Measurements from ENCODE around the gene ANKS1B.
"Not testable (repeated sequence)": the region's sequence is repeated elsewhere in the genome, so short reads cannot be mapped to it uniquely, and the experiment has no call there.

ANKS1B gene

GRCh38 chr12:99875081-99875480, 109.7 kb downstream of the ANKS1B start:
- FAIRE-seq (no peak), DNase-seq (ENCODE audit: low spot score) (no peak)

- no peak for DNase-seq (ENCODE audit: low spot score)
- no peak for FAIRE-seq
Observed at GRCh38 chr12:99870085-99870484, 114.7 kb downstream of the ANKS1B start.

GRCh38 chr12:99861731-99862130, 123.0 kb downstream of the ANKS1B start:
- FAIRE-seq (no peak), DNase-seq (ENCODE audit: low spot score) (no peak)

- FAIRE-seq (no peak), DNase-seq (ENCODE audit: low spot score) (no peak)
Observed at GRCh38 chr12:99859126-99859525, 125.6 kb downstream of the ANKS1B start.

GRCh38 chr12:99852666-99853065, 132.1 kb downstream of the ANKS1B start:
- no peak for FAIRE-seq
- DNase-seq (ENCODE audit: low spot score): no peak

- FAIRE-seq (no peak), DNase-seq (ENCODE audit: low spot score) (no peak)
Observed at GRCh38 chr12:99847936-99848335, 136.8 kb downstream of the ANKS1B start.

- DNase-seq (ENCODE audit: low spot score): no peak
- no peak for FAIRE-seq
Observed at GRCh38 chr12:99834710-99835109, 150.0 kb downstream of the ANKS1B start.

- FAIRE-seq (no peak), DNase-seq (ENCODE audit: low spot score) (no peak)
Observed at GRCh38 chr12:99833397-99833796, 151.3 kb downstream of the ANKS1B start.

- DNase-seq (ENCODE audit: low spot score): no peak
- FAIRE-seq: no peak
Observed at GRCh38 chr12:99824900-99825542, 159.7 kb downstream of the ANKS1B start.

- FAIRE-seq: no peak
- no peak for DNase-seq (ENCODE audit: low spot score)
Observed at GRCh38 chr12:99822273-99822672, 162.5 kb downstream of the ANKS1B start.

- FAIRE-seq (no peak), DNase-seq (ENCODE audit: low spot score) (peak; percentile 2)
Observed at GRCh38 chr12:99810718-99811593, 173.8 kb downstream of the ANKS1B start.

- DNase-seq (ENCODE audit: low spot score) (no peak), FAIRE-seq (no peak)
Observed at GRCh38 chr12:99809909-99810308, 174.8 kb downstream of the ANKS1B start.

- DNase-seq (ENCODE audit: low spot score) (no peak), FAIRE-seq (no peak)
Observed at GRCh38 chr12:99806304-99806703, 178.4 kb downstream of the ANKS1B start.

GRCh38 chr12:99804715-99805114, 180.0 kb downstream of the ANKS1B start:
- no peak for FAIRE-seq
- DNase-seq (ENCODE audit: low spot score): no peak

- no peak for DNase-seq (ENCODE audit: low spot score)
- no peak for FAIRE-seq
Observed at GRCh38 chr12:99800605-99801004, 184.1 kb downstream of the ANKS1B start.

- not testable (repeated sequence) for DNase-seq (ENCODE audit: low spot score); FAIRE-seq
Observed at GRCh38 chr12:99797931-99798330, 186.8 kb downstream of the ANKS1B start.

- FAIRE-seq: no peak
- DNase-seq (ENCODE audit: low spot score): no peak
Observed at GRCh38 chr12:99783421-99783820, 201.3 kb downstream of the ANKS1B start.

- DNase-seq (ENCODE audit: low spot score): no peak
- no peak for FAIRE-seq
Observed at GRCh38 chr12:99772274-99772673, 212.5 kb downstream of the ANKS1B start.

- FAIRE-seq (no peak), DNase-seq (ENCODE audit: low spot score) (no peak)
Observed at GRCh38 chr12:99771659-99772058, 213.1 kb downstream of the ANKS1B start.

- FAIRE-seq (no peak), DNase-seq (ENCODE audit: low spot score) (no peak)
Observed at GRCh38 chr12:99769396-99769980, 215.2 kb downstream of the ANKS1B start.

- DNase-seq (ENCODE audit: low spot score): no peak
- no peak for FAIRE-seq
Observed at GRCh38 chr12:99768758-99769157, 216.0 kb downstream of the ANKS1B start.

- FAIRE-seq (no peak), DNase-seq (ENCODE audit: low spot score) (peak; percentile 2)
Observed at GRCh38 chr12:99767809-99768208, 216.9 kb downstream of the ANKS1B start.

Measured in urothelium cell line (cell line).